Measurements from ENCODE around the gene TDRKH. TPM values are rescaled to one million over a fixed set of nuclear protein-coding genes. Genes with fewer than 3 reads are reported as not detected.

The TDRKH gene, protein sequence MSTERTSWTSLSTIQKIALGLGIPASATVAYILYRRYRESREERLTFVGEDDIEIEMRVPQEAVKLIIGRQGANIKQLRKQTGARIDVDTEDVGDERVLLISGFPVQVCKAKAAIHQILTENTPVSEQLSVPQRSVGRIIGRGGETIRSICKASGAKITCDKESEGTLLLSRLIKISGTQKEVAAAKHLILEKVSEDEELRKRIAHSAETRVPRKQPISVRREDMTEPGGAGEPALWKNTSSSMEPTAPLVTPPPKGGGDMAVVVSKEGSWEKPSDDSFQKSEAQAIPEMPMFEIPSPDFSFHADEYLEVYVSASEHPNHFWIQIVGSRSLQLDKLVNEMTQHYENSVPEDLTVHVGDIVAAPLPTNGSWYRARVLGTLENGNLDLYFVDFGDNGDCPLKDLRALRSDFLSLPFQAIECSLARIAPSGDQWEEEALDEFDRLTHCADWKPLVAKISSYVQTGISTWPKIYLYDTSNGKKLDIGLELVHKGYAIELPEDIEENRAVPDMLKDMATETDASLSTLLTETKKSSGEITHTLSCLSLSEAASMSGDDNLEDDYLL
- total RNA-seq = 1.9 and 2.0 TPM in 2 replicates

GRCh38 chr1:151790071-151790939 lies at the start of gene TDRKH:
Gene TDRKH (minus strand): TSS chr1:151790500. CDS start chr1:151783022, 7,478 bp downstream.

DNA sequence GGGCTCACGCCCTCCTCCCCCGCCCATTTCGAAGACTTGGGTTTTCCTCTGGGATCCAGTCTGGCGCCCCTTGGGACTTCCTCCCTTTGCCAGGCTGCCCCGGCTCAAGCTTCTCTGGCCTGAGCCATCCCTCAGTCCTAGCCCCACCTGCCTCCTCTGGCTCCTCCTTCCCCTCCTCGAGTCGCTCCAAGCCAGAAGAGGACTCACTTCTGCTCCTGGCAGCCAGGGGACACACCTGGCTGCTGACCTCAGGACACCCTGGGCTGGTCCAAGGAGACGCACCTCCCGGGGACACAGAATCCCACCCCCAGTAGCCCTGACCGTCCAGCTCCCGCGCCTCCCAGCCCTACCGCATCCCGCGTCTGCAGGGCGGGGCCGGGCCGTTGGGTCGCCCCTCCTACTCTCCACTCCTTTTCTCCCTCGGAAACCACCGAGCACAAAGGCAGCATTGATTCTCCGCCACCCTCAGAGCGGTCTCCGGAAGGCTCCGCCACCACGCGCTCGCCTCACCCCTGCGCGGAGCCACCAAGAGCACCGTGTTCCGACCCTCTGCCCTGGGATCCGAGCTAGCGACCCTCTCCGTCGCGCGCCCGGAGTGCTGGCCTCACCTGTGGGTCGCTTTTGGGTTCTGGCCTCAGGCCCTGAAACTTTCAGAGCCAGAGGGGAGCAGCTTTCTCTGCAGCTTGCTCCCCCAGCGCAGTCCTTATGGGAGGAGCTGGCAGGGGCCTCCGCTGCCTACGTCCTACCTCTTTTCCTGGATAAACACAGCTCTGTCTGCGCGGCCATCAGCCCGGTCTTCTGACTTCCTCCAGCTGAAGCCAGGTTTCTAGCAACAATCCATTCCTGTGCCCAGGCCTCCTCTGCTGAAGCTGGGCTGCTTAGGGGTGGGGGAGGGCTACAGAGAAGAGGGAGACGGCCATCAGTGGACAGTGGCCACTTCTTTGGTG lies 49.4 kb upstream of the TDRKH start, which contains the start of gene C2CD4D:
C2CD4D (minus strand) TSS at position 364 of the 947 bp plus-strand sequence. CDS start 831 bp downstream, outside the sequence.

DNA sequence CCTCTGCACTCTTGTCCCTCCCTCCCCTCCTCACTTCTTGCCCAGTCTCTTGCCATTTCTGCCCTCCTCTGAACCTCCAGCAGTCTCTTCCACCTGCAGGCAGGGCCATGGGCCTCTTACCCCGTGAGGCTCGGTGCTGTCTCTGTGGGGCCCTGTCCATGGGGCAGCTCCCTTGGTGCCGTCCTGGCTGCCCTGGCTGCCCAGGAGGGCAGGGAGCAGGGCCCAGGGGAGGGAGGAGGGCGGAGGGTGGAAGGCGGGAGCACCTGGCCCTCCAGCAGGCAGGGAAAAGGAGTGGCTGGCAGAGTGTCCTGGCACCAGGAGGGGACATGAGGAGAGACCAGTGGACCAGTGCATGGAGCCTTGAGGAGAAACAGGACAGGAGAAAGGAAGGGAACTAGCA lies 41.3 kb upstream of the TDRKH start, which contains the start of gene RORC:
RORC (minus strand) TSS at position 198 of the 400 bp plus-strand sequence; CDS start at position 160, 38 bp downstream.

DNA sequence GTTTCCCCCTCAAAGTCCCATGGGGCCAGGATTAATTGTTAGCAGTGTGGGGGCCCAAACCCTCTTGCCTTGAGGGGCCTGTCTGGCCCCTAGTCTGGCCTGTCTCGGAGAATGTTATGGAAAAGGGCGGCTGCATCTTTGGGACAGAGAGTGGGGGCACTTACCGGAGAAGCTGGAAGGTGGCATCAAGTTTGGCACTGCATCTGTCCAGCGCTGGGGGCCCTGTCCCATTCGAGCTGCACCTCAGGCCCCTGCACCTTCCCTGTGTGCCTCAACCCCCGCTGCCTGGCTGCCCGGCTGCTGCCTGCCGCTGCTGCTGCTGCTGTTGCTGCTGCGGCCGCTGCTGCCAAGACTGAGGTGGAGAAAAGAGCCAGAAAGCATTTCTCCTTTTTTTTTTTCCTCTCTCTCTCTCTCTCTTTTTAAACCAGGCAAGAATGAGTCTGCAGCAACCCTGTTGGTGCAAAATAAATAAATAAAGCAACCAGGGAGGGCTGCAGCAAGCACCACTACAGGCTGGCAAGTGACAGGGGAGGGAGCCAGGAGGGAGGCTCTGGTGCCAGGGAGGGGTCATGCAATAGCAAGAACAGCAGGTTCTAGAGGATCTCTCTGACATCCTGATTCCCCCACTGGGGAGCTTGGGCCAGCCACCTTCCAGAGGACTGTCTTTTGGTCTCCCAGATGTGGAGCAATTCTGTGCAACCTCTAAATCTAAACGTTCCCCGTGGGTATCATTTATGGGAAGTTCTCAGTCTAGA lies 14.9 kb upstream of the TDRKH start, which contains the start of gene LINGO4:
LINGO4 (minus strand) TSS at position 354 of the 755 bp plus-strand sequence. CDS start 2,715 bp downstream, outside the sequence.

DNA sequence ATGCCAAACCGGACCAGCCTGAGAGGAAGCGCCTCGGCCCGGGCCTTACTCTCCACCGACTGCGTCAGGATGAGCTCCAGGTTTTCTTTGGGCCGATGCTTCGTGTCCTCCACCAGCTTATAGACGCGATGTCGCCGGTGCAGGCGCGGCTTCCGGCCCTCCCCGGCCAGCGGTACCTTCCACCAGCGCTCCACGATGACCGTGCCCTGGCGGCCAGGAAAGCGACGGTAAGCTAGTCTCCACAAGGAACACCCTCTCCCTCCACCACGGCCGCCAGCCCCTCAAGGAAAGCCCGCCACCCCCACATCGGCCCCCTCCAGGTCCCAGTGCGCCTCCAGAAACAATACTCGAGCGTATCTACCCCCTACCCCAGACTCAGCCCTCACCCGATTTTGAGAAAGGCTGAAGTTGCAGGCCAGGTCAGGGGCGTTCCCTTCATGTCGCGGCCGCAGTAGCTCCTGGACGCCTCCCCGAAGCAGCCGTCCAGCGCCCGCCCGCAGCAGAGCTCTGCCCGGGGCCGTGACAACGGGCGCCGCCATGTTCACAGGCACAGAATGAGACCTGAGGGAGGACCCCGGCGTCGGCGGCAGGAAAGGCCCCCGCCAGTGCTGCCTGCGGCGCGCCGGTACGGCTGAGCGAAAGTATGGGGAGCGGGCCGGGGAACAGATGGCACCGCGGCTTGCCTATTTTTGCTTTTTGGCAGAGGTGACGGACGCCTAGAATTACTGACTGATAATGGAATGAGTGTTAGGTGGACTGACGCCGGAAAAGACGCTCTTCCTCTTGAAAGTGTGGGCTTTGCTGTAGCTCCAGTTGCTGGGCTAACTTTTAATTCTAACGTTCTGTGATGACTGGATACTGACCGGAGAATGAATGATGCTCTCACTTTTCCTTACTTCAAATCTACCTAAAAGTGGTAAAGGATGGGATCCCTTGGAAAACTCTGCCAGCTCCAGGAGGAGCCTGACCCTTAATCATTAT lies 27.1 kb downstream of the TDRKH start, which contains the start of gene MRPL9:
MRPL9 (minus strand) TSS at position 556 of the 981 bp plus-strand sequence; CDS start at position 539, 17 bp downstream.

Other genes with a start within 250 kb of the TDRKH start
- gene SNX27, start 178.4 kb downstream of the TDRKH start, total RNA-seq = 27.0 and 31.0 TPM in 2 replicates
- gene CELF3, start 73.7 kb downstream of the TDRKH start, total RNA-seq = not detected in 2 replicates
- not detected in 2 replicates for gene RIIAD1, start 69.0 kb downstream of the TDRKH start, total RNA-seq
- 52.7 and 99.5 TPM in 2 replicates for gene MRPL9, start 27.0 kb downstream of the TDRKH start, total RNA-seq
- gene LINGO4, start 14.9 kb upstream of the TDRKH start, total RNA-seq = not detected in 2 replicates
- not detected in 2 replicates for gene RORC, start 41.3 kb upstream of the TDRKH start, total RNA-seq
- not detected in 2 replicates for gene C2CD4D, start 49.3 kb upstream of the TDRKH start, total RNA-seq
- not detected in 2 replicates for gene THEM5, start 63.2 kb upstream of the TDRKH start, total RNA-seq
- gene THEM4, start 119.0 kb upstream of the TDRKH start, total RNA-seq = 6.8 and 8.4 TPM in 2 replicates
- 50.8 and 85.4 TPM in 2 replicates for gene S100A10, start 203.4 kb upstream of the TDRKH start, total RNA-seq
- 33.3 and 38.5 TPM in 2 replicates for gene S100A11, start 246.5 kb upstream of the TDRKH start, total RNA-seq